NCI-H69 (cell line): Measurements from ENCODE around the gene ANO6.

ENCODE experiments used
- DNase-seq: peaks from one replicate; lab custom pipeline; 2025; lab: John Stamatoyannopoulos, UW

Gene ANO6

GRCh38 chr12:45281994-45282393 lies 66.1 kb downstream of the ANO6 start:
- DNase-seq, result no peak

- DNase-seq, result no peak
Observed at GRCh38 chr12:45282411-45282810, 66.5 kb downstream of the ANO6 start.

GRCh38 chr12:45284096-45284901 lies 68.4 kb downstream of the ANO6 start:
- peak; percentile 98 for DNase-seq

GRCh38 chr12:45285717-45286116 lies 69.8 kb downstream of the ANO6 start:
- DNase-seq, result peak; percentile 61

GRCh38 chr12:45286621-45287020 lies 70.7 kb downstream of the ANO6 start:
- no peak for DNase-seq

GRCh38 chr12:45289245-45290215 lies 73.6 kb downstream of the ANO6 start:
- DNase-seq, result peak; percentile 42

GRCh38 chr12:45290216-45290605 lies 74.3 kb downstream of the ANO6 start:
- DNase-seq, result peak; percentile 41

GRCh38 chr12:45291518-45291917 lies 75.6 kb downstream of the ANO6 start:
- DNase-seq, result no peak

GRCh38 chr12:45292486-45293195 lies 76.7 kb downstream of the ANO6 start:
- DNase-seq, result peak; percentile 85

GRCh38 chr12:45294906-45295305 lies 79.0 kb downstream of the ANO6 start:
- DNase-seq, result no peak

GRCh38 chr12:45296046-45296586 lies 80.2 kb downstream of the ANO6 start:
- no peak for DNase-seq

GRCh38 chr12:45298047-45298446 lies 82.2 kb downstream of the ANO6 start:
- DNase-seq, result no peak

GRCh38 chr12:45298721-45299692 lies 83.1 kb downstream of the ANO6 start:
- DNase-seq, result peak; percentile 55

- peak; percentile 87 for DNase-seq
Observed at GRCh38 chr12:45302621-45303369, 86.9 kb downstream of the ANO6 start.

- no peak for DNase-seq
Observed at GRCh38 chr12:45303945-45304344, 88.0 kb downstream of the ANO6 start.

GRCh38 chr12:45304514-45305178 lies 88.8 kb downstream of the ANO6 start:
- DNase-seq, result no peak

GRCh38 chr12:45305907-45306306 lies 90.0 kb downstream of the ANO6 start:
- no peak for DNase-seq

GRCh38 chr12:45309836-45310626 lies 94.1 kb downstream of the ANO6 start:
- DNase-seq, result no peak

- DNase-seq, result no peak
Observed at GRCh38 chr12:45310627-45310968, 94.7 kb downstream of the ANO6 start.
